ENCODE results near the gene IRF4. TPM values are rescaled to one million over a fixed set of nuclear protein-coding genes. Genes with fewer than 3 reads are reported as not detected.
"Not testable (repeated sequence)": the region's sequence is repeated elsewhere in the genome, so short reads cannot be mapped to it uniquely, and the experiment has no call there.

Gene IRF4
- total RNA-seq, 1 experiment from 2014 or later, result not detected

GRCh38 chr6:376827-377640, 14.5 kb upstream of the IRF4 start:
- intact Hi-C loops (cut with micrococcal nuclease; ENCODE audit: unreplicated experiment), result no loop called here
- H3K27ac Mint-ChIP-seq (ENCODE audit: unreplicated experiment), result no peak overlapping the region
- DNase-seq, result no peak
- peaks cover 13% of the 10 kb centered on the region for H3K27me3 Mint-ChIP-seq (ENCODE audit: unreplicated experiment)
- no peak overlapping the region for H3K4me3 Mint-ChIP-seq (ENCODE audit: low read depth, unreplicated experiment)
- CTCF ChIA-PET, result no interaction called here
- BruUV-seq (replicated peaks), result no TSS peak
- H3K4me1 Mint-ChIP-seq (ENCODE audit: low read depth, unreplicated experiment), result no peaks in the 10 kb centered on the region
- peaks cover 7% of the 10 kb centered on the region for H3K9me3 Mint-ChIP-seq (ENCODE audit: low read depth, unreplicated experiment)
- no peak for TF ChIP-seq CTCF (IDR thresholded peaks at IDR 0.05; ENCODE audit: unreplicated experiment)
- no peaks in the 10 kb centered on the region for H3K36me3 Mint-ChIP-seq (ENCODE audit: insufficient read depth, unreplicated experiment)

DNA sequence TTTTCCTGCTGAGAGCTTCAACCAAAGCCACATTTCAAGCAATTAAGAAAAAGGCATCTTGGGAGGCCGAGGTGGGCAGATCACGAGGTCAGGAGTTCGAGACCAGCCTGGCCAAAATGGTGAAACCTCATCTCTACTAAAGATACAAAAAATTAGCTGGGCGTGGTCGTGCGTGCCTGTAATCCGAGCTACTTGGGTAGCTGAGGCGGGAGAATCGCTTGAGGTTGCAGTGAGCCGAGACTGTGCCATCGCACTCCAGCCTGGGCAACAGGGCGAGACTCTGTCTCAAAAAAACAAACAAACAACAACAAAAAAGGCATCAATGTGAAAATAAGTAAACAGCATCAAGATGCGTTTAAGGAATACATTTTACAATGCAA, 13.9 kb upstream of the IRF4 start:
- intact Hi-C loops (cut with micrococcal nuclease; ENCODE audit: unreplicated experiment); H3K27ac Mint-ChIP-seq (ENCODE audit: unreplicated experiment); DNase-seq; BruUV-seq (replicated peaks); H3K4me3 Mint-ChIP-seq (ENCODE audit: low read depth, unreplicated experiment); H3K36me3 Mint-ChIP-seq (ENCODE audit: insufficient read depth, unreplicated experiment); H3K9me3 Mint-ChIP-seq (ENCODE audit: low read depth, unreplicated experiment); H3K4me1 Mint-ChIP-seq (ENCODE audit: low read depth, unreplicated experiment); CTCF ChIA-PET; H3K27me3 Mint-ChIP-seq (ENCODE audit: unreplicated experiment): not testable (repeated sequence)

GRCh38 chr6:378090-378957, 13.2 kb upstream of the IRF4 start:
- H3K36me3 Mint-ChIP-seq (ENCODE audit: insufficient read depth, unreplicated experiment), result no peaks in the 10 kb centered on the region
- peaks cover 1% of the 10 kb centered on the region for H3K27me3 Mint-ChIP-seq (ENCODE audit: unreplicated experiment)
- H3K4me1 Mint-ChIP-seq (ENCODE audit: low read depth, unreplicated experiment), result no peaks in the 10 kb centered on the region
- no peak overlapping the region for H3K4me3 Mint-ChIP-seq (ENCODE audit: low read depth, unreplicated experiment)
- CTCF ChIA-PET, result no interaction called here
- no peak for TF ChIP-seq CTCF (IDR thresholded peaks at IDR 0.05; ENCODE audit: unreplicated experiment)
- H3K27ac Mint-ChIP-seq (ENCODE audit: unreplicated experiment), result no peak overlapping the region
- H3K9me3 Mint-ChIP-seq (ENCODE audit: low read depth, unreplicated experiment), result peaks cover 7% of the 10 kb centered on the region
- no TSS peak for BruUV-seq (replicated peaks)
- intact Hi-C loops (cut with micrococcal nuclease; ENCODE audit: unreplicated experiment), result no loop called here
- no peak for DNase-seq

DNA sequence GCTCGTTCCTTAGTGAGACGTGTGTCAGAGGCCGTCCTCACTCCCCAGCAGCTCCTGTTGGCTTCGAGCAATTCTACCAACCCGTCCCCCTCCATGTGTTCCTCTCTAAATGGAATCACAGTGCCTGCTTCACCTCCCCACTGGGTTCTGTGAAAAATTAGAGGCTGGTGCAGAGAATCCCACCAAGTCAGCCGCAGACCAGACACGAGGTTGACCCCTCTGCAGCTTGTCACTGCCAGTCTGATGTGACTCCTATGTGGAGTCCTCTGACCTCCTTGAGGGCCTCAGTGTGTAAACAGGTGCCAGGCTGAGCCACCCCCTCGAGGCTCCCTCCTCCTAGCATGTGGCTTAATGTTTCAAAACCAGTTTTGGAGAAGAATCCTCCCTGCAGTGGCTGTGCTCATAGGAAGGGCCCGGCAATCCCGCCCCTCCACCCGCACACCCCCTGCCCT, 12.6 kb upstream of the IRF4 start:
- H3K36me3 Mint-ChIP-seq (ENCODE audit: insufficient read depth, unreplicated experiment), result no peaks in the 10 kb centered on the region
- TF ChIP-seq CTCF (IDR thresholded peaks at IDR 0.05; ENCODE audit: unreplicated experiment), result no peak
- no TSS peak for BruUV-seq (replicated peaks)
- H3K4me1 Mint-ChIP-seq (ENCODE audit: low read depth, unreplicated experiment), result no peaks in the 10 kb centered on the region
- no peak overlapping the region for H3K4me3 Mint-ChIP-seq (ENCODE audit: low read depth, unreplicated experiment)
- H3K27me3 Mint-ChIP-seq (ENCODE audit: unreplicated experiment), result peaks cover 8% of the 10 kb centered on the region
- no peak for DNase-seq
- peaks cover 7% of the 10 kb centered on the region for H3K9me3 Mint-ChIP-seq (ENCODE audit: low read depth, unreplicated experiment)
- intact Hi-C loops (cut with micrococcal nuclease; ENCODE audit: unreplicated experiment), result no loop called here
- no peak overlapping the region for H3K27ac Mint-ChIP-seq (ENCODE audit: unreplicated experiment)
- CTCF ChIA-PET, result no interaction called here

Data from Calu3 (cell line).